Activated naive CD8-positive, alpha-beta T cell treated with anti-CD3 and anti-CD28 coated beads for 36 hours (primary cell): ENCODE measurements around the gene STAT3. TPM values are rescaled to one million over a fixed set of nuclear protein-coding genes. Genes with fewer than 3 reads are reported as not detected.
"Not testable (repeated sequence)": the region's sequence is repeated elsewhere in the genome, so short reads cannot be mapped to it uniquely, and the experiment has no call there.

Experiments
- DNase-seq: peaks from one replicate; pipeline ENCODE4 v3.0.0; 2021
- H3K27ac Mint-ChIP-seq: one replicate; pipeline ENCODE4 v1.8.0; 2022; ENCODE audit warnings: mild to moderate bottlenecking, moderate library complexity, mixed read lengths
- H3K27me3 Mint-ChIP-seq: one replicate; pipeline ENCODE4 v1.8.0; 2022; ENCODE audit warnings: mild to moderate bottlenecking, mixed read lengths
- H3K36me3 Mint-ChIP-seq: one replicate; pipeline ENCODE4 v1.8.0; 2021; ENCODE audit warnings: mild to moderate bottlenecking, mixed read lengths
- H3K4me1 Mint-ChIP-seq: one replicate; pipeline ENCODE4 v1.8.0; 2021; ENCODE audit warnings: mixed read lengths
- H3K4me3 Mint-ChIP-seq: one replicate; pipeline ENCODE4 v1.8.0; 2022; ENCODE audit warnings: mild to moderate bottlenecking, moderate library complexity, mixed read lengths
- H3K9me3 Mint-ChIP-seq: one replicate; pipeline ENCODE4 v1.8.0; 2022; ENCODE audit warnings: mixed read lengths
- total RNA-seq, 2 experiments: library from RNA; stranded (reverse); gene quantifications; one replicate each; pipeline ENCODE4 v1.2.3, GENCODE V29; 2021

The STAT3 gene
- total RNA-seq, result 100 to 1,000 TPM; 221 to 223 TPM

DNA sequence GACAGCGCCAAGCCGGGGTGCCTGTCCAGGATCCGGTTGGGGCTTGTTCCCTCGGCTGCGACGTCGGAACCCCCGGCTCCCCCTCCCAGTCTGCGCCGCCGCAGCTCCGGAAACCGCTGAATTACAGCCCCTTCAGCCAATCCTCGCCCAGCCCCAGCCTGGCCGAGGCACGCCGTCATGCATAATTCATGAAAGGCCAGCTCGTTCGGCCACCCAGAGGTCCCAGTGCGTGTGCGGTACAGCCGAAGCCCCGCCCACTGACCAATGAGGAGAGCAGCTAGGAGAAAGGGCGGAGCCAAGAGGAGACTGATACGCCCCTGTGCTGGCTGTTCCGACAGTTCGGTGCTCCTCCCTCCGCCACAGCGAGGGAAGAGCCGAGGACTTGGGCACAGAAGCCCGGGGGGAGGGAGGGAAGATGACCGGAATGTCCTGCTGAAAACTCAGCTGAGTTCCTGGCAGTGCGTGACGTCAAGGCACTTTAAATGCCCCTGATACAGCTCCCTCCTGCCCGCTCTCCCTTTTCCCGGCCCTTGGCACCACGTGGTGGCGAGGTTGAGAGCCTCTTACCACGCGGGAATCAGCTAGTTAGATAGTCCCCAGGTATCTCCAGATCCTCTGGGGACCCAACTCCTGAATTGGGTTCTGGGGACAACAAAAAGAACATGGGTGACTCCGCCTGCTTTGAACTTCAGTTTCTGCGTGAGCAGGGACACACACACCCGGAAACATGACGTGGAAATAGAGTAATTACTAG is at the start of gene STAT3:
Gene STAT3, minus strand, starts transcription at position 62 of the 754 bp plus-strand sequence. CDS start 39,926 bp downstream, outside the sequence.
- Mint-ChIP-seq H3K9me3 (peaks cover 3% of the 10 kb centered on the region), H3K4me1 (peaks cover 40% of the 10 kb centered on the region), H3K36me3 (peaks cover 33% of the 10 kb centered on the region), H3K27me3 (no peaks in the 10 kb centered on the region), H3K27ac (peak within 1 kb of the TSS; percentile 100), H3K4me3 (peak within 1 kb of the TSS; percentile 92)
- DNase-seq, result peak; percentile 100

DNA sequence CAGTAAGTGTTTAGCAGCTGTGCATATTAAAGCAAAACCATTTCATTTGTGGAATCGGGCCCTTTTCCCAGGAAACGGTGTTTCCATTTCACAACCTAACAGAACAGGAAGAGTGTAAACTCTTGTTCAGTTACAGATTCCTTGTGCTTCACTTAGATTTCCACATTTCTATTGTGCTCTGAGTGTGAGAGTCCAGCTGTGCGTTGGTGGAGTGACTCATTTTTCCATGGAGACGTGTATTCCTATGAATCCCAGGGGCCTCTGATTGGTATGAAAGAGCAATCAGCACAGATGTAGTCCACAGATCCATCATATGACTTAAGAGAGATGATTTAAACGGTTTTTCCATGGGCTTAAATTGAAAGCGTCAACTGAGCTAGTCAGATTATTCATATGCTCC is 48.1 kb upstream of the STAT3 start:
- H3K36me3 Mint-ChIP-seq, result no peaks in the 10 kb centered on the region
- DNase-seq, result no peak
- no peaks in the 10 kb centered on the region for H3K27me3 Mint-ChIP-seq
- H3K4me1 Mint-ChIP-seq, result peaks cover under 1% of the 10 kb centered on the region
- no peaks in the 10 kb centered on the region for H3K9me3 Mint-ChIP-seq
- H3K4me3 Mint-ChIP-seq, result no peak overlapping the region
- no peak overlapping the region for H3K27ac Mint-ChIP-seq

DNA sequence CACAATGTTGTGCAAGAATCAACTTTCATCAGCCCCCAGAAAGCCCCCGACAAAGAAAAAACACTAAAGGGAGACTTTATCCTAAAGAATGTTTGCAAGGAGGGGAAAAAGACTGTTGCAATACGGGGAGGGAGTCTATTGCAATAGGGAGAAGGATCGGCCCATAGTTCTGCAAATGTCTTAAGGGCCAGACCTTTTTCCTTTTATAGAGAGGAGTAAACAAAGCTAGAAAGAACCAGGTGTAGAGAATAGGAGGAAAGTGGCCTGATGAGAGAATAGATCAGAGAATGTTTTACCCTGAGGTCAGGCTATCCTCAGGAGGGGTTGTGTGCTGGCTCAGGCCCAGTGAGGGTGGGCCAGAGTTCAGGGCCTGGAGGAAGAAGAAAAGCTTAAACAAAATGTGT is 43.5 kb upstream of the STAT3 start:
- Mint-ChIP-seq H3K27me3 (no peaks in the 10 kb centered on the region), H3K27ac (no peak overlapping the region), H3K4me3 (no peak overlapping the region), H3K36me3 (no peaks in the 10 kb centered on the region), H3K4me1 (peaks cover 4% of the 10 kb centered on the region), H3K9me3 (no peaks in the 10 kb centered on the region)
- DNase-seq, result no peak

DNA sequence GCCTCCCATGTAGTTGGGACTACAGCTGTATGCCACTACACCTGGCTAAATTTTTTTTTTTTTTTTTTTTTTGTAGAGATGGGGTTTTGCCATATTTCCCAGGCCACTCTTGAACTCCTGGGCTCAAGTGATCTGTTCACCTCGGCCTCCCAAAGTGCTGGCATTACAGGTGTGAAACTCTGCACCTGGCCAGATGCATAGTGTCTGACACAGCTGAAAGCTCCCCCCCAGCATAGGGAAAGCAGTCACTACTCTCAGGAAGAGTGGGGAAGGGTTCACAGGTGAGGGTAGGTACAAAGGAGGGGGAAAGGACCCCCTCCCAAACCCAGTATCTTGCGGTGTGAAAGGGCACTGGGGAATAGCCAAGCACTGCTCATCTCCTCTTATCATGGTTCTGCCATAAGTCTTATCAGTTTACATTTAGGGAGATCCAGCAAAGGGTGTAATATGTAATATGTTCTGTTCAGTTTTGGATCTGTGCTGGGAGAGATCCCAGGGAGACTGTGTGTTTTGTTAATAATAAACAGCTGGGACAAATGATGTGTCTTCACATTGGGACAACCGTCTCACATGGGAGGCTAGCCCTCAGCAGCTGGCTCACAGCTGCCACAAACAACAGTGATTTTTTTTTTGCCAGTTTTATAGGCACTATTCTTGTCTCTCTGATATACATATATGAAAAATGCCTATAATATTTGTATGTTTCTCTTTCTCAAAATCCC is 41.6 kb upstream of the STAT3 start:
- no peak for DNase-seq
- H3K9me3 Mint-ChIP-seq, result no peaks in the 10 kb centered on the region
- no peaks in the 10 kb centered on the region for H3K36me3 Mint-ChIP-seq
- H3K4me1 Mint-ChIP-seq, result peaks cover 4% of the 10 kb centered on the region
- no peak overlapping the region for H3K27ac Mint-ChIP-seq
- H3K27me3 Mint-ChIP-seq, result no peaks in the 10 kb centered on the region
- H3K4me3 Mint-ChIP-seq, result no peak overlapping the region

DNA sequence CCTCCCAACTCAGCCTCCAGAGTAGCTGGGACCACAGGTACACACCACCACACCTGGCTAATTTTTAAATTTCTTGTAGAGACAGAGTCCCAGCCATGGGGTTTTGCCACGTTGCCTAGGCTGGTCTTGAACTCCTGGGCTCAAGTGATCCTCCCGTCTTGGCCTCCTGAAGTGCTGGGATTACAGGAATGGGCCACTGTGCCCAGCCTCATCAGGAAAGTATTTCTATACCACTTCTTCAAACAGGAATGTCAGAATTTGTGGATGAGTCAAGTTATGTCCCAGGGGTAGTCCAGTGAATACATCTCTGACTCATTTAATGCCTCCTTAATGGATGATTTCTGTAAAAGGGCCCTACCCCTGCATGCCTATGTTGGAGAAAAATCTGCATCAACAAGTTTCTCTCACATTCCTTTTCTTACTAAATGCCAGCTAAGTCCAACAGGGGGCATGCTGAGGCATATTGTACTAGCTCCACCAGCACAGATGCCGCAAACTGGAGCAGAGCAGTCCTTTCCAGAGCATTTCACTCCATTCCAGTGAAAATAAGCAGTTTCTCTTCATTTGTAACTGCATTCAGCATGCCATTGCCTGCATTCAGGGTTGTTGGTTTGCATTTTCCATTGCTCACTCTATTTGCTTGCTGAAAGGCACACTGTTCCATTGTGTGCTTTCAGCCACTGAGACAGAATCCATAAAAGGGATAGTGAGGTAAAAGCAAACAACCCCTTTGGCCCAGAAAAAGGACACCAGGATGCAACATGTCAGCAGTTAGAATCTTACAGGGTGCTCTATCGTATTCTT is 40.1 kb upstream of the STAT3 start:
- Mint-ChIP-seq H3K36me3 (no peaks in the 10 kb centered on the region), H3K4me1 (peaks cover 5% of the 10 kb centered on the region), H3K4me3 (no peak overlapping the region), H3K9me3 (no peaks in the 10 kb centered on the region), H3K27ac (no peak overlapping the region), H3K27me3 (peaks cover 6% of the 10 kb centered on the region)
- no peak for DNase-seq

DNA sequence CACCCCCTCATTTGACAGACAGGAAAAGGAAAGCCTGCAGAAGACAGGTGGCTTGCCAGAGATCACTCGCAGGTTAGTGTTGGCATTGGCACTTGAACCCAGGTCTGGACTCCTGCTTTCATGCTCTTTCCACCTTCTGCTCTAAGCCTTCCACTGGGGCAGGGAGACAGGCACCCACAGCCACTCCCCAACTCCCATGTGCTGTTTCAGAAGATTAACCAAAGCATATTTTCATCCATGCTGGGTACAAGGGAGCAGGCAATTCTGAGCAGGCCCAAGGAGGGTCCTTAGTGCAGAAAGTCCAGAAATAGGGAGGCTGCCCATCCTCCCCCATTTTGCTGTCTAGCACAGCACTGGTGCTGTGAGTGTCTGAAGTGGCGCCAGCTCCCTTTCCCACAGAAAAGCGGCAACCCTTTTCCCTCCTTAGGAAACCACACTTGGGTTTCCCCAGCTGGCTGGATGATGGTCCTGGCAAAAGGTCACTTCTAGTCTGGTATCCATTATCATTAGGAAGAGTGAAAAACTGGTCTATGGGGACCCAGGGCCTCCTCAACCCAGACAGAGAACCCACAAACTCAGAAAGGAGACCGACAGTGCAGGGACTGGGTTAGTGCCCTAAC is 36.9 kb upstream of the STAT3 start:
- Mint-ChIP-seq H3K4me1 (peaks cover 15% of the 10 kb centered on the region), H3K27me3 (peaks cover 32% of the 10 kb centered on the region), H3K4me3 (no peak overlapping the region), H3K9me3 (no peaks in the 10 kb centered on the region), H3K36me3 (no peaks in the 10 kb centered on the region), H3K27ac (no peak overlapping the region)
- no peak for DNase-seq

DNA sequence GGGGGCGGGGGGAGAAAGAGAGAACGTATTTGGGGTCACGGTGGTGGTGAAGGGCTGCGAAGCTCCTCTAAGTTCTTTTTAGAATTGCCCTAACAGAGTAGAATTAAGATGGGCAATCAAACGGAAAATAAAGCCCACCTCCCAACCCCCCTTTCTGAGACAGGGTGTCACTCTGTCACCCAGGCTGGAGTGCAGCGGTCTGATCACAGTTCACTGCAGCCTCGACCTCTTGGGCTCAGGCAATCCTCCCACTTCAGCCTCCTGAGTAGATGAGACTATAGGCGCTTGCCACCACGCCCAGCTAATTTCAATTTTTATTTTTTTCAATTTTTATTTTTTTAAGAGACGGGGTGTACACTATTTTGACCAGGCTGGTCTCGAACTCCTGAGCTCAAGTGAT is 35.5 kb upstream of the STAT3 start:
- Mint-ChIP-seq H3K4me3 (no peak overlapping the region), H3K9me3 (no peaks in the 10 kb centered on the region), H3K27ac (no peak overlapping the region)

DNA sequence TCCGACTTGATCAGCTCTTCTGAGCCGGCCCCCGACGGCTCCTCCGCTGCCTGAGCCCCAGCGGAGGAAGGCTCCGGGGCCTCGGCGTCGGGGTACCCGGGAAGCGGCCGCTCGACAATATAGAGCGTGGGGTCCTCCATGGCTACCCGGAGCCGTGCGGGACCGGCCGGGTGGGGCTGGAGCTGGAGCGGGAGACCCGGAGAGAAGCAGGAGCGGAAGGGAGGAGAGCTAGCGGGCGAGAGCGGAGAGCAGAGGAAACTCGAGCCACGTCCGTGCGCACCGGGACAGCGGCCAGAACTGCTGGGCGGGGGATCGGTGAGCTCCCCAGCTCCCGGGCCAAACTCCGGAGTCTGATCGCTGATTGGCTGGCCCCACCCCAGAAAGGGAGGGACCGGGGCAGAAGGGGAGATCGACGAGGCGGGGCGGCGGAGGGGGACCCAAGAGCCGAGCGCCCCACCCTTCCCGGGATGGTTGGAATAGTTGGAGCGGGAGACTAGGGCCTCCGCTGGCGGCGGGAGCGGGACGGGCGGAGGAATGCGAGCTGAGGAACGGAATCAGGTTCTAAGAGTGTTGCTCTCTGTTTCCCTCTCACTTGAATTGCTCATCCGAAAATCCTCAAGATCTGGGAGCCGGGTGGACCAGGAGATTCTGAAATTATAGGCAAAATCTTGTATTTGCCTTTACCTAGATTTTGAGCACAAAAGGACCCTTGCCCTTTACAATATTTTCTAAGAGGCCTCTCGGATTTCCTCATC is 34.9 kb upstream of the STAT3 start, which contains the start of gene CAVIN1:
Gene CAVIN1, minus strand, starts transcription at position 299 of the 755 bp plus-strand sequence. Its CDS starts 159 bp downstream, at position 140.
- no peaks in the 10 kb centered on the region for H3K9me3 Mint-ChIP-seq
- H3K27ac Mint-ChIP-seq, result no peak within 1 kb of the TSS
- peak within 1 kb of the TSS; percentile 82 for H3K4me3 Mint-ChIP-seq
- H3K27me3 Mint-ChIP-seq, result peaks cover 38% of the 10 kb centered on the region
- no peaks in the 10 kb centered on the region for H3K36me3 Mint-ChIP-seq
- H3K4me1 Mint-ChIP-seq, result peaks cover 18% of the 10 kb centered on the region
- DNase-seq, result peak; percentile 23

More for the DNA sequence above, 35.5 kb upstream of the STAT3 start:
- no peaks in the 10 kb centered on the region for H3K36me3 Mint-ChIP-seq
- H3K4me1 Mint-ChIP-seq, result peaks cover 22% of the 10 kb centered on the region
- H3K27me3 Mint-ChIP-seq, result peaks cover 38% of the 10 kb centered on the region
- no peak for DNase-seq

DNA sequence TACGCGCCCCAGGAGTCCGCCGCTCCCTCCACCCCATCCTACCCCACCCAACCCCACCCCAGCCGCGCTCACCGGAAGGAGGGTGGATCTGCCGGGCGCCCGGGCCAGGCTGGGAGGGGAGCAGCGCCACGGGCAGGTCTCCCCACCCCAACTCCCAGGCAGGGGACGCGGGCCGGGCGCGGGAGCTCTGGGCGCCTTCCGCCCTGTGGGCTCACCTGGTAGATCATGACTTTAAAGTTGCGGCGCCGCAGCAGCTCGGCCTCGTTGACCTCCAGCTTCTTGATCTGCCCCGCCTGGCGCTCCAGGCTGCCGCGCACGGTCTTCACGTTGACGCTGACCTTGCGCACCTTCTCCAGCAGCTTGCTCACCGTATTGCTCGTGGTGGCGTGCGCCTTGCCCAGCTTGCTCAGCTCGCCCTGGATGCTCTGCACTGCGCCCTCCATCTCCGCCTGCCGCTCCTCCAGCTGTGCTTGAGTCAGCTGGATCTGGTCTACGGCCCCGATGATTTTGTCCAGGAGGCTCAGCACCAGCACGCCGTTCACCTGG is 34.2 kb upstream of the STAT3 start:
- Mint-ChIP-seq H3K36me3 (no peaks in the 10 kb centered on the region), H3K27me3 (peaks cover 38% of the 10 kb centered on the region), H3K4me1 (peaks cover 18% of the 10 kb centered on the region), H3K9me3 (no peaks in the 10 kb centered on the region), H3K27ac (no peak overlapping the region), H3K4me3 (peak overlapping the region; percentile 82)
- DNase-seq, result peak; percentile 49

DNA sequence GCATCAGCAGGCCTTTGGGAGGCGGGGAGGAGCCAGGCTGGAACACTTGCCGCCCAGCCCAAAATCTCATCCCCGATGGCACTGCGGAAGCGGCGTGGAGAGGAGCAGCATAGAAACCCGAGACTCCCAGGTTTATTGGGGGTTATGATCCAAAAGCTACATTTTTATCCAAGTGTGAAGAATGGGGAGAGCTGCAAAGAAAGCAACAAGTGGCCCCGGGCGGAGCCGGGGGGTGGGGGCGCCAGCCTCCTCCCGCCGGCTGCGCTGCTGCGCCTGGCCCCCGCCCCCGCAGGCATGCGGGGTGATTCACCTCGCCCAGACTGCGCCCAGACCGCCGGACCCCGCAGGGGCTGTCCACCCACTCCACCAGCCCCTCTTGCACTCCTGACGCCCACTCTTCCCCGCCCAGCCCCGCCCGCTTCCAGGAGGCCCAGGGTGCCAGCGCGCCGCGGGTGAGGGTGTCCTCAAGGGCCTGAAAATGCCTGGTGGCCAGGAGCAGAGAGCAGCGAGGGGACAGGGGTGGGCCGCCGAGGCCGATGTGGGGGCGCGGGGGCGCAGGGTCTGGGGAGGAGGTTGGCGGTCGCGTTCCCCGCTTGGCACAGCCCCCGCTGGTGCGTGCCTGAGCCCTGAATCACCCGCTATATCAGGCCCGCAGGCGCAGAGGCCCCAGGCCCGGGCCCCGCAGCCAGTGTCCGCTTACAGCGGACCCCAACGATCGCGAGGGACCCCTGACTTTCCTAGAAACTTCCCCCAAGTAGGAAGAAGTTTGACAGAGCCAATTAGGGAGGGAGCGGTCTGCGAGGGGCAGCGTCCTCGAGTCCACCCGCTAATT is 33.5 kb upstream of the STAT3 start:
- Mint-ChIP-seq H3K36me3 (no peaks in the 10 kb centered on the region), H3K27ac (no peak overlapping the region), H3K27me3 (peaks cover 38% of the 10 kb centered on the region), H3K9me3 (no peaks in the 10 kb centered on the region), H3K4me3 (peak overlapping the region; percentile 64), H3K4me1 (peaks cover 18% of the 10 kb centered on the region)
- peak; percentile 32 for DNase-seq

DNA sequence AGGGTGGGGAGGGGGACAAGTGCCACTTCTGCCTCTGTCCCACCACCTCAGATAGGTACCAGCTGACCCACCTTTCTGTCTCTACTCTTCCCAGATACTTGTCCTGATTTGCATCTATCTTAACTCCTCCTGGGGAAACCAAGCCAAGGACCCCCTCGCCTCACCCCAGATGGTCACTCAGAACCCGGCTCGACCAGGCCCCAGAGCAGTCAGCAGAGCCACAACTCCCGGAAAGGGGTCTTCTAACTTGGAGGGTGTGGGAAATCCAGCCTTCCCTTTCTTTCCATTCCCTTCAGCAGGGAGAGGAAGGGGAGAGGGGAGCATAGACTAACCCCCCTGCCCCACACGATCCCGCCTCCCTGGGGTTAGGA is 32.9 kb upstream of the STAT3 start:
- DNase-seq, result no peak
- H3K4me3 Mint-ChIP-seq, result peak overlapping the region; percentile 56
- H3K27ac Mint-ChIP-seq, result no peak overlapping the region
- no peaks in the 10 kb centered on the region for H3K36me3 Mint-ChIP-seq
- H3K27me3 Mint-ChIP-seq, result peaks cover 38% of the 10 kb centered on the region
- peaks cover 18% of the 10 kb centered on the region for H3K4me1 Mint-ChIP-seq
- no peaks in the 10 kb centered on the region for H3K9me3 Mint-ChIP-seq

DNA sequence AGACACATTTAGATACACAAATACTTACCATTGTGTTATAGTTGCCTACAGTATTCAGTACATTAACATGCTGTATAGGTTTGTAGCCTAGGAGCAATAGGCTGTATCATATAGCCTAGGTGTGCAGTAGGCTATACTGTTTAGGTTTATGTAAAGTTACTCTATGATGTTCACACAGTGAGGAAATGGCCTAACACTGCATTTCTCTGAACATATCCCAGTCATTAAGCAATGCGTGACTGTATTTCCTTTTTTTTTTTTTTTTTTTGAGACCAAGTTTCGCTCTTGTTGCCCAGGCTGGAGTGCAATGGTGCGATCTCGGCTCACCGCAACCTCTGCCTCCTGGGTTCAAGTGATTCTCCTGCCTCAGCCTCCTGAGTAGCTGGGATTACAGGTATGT is 29.7 kb upstream of the STAT3 start:
- H3K9me3 Mint-ChIP-seq, DNase-seq, H3K4me3 Mint-ChIP-seq, H3K27ac Mint-ChIP-seq, H3K36me3 Mint-ChIP-seq: not testable (repeated sequence)
- Mint-ChIP-seq H3K4me1 (peaks cover 31% of the 10 kb centered on the region), H3K27me3 (peaks cover 29% of the 10 kb centered on the region)

DNA sequence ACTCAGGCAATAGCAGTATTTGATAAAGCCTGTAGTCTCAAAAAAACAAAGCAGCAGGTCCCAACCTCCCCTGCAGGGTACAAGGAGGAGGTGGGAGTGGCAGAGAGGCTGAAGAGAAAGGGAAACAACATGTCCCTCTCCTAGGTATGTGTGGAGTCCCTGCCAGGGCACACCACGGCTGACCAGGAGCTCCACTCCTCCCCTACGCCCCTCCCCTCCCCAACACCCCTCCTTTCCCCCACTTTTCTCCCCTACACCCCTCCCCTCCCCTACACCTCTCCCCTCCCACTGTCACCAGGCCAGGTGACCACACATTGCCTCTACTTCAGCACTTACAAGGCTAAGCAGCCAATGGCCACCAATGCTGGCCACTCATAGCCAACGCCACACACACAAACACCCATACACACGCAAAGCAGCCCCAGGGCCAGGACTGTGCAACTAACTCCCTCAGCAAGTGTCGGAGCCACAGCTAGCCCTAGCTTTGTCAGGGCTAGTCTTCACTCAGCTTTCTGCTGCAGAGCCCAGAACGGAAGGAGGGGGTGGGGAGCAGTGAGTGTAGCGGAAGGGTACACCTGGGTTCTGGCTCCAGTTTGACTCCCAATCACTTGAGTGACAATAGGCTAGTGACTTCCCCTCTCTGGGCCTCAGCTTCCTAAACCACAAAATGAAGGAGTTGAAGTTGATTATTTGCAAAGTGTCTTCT is 26.6 kb upstream of the STAT3 start:
- H3K27ac Mint-ChIP-seq, result peak overlapping the region; percentile 65

More for the DNA sequence above, 26.6 kb upstream of the STAT3 start:
- H3K9me3 Mint-ChIP-seq, result no peaks in the 10 kb centered on the region
- H3K27me3 Mint-ChIP-seq, result peaks cover 4% of the 10 kb centered on the region
- DNase-seq, result peak; percentile 59
- H3K4me1 Mint-ChIP-seq, result peaks cover 21% of the 10 kb centered on the region
- H3K4me3 Mint-ChIP-seq, result peak overlapping the region; percentile 59
- H3K36me3 Mint-ChIP-seq, result no peaks in the 10 kb centered on the region
